Thymus (tissue), 11 donors: ENCODE data around the gene KCNJ6. TPM values are rescaled to one million over a fixed set of nuclear protein-coding genes. Genes with fewer than 3 reads are reported as not detected.
"Not testable (repeated sequence)": the region's sequence is repeated elsewhere in the genome, so short reads cannot be mapped to it uniquely, and the experiment has no call there.

ENCODE experiments used
- DNase-seq, 9 donors: peaks; one replicate each; pipeline ENCODE4 v3.0.0-alpha.2; 2013; ENCODE audit warnings: low spot score in 9 of 9, low read depth in 6 of 9, missing footprints in 1 of 9
- H3K27ac ChIP-seq, 2 donors: one replicate each; pipeline ENCODE4 v1.5.1; 2013; ENCODE audit warnings: control low read depth in 1 of 2, low read depth in 1 of 2, low read length in 1 of 2, mild to moderate bottlenecking in 1 of 2, moderate library complexity in 1 of 2
- H3K27me3 ChIP-seq, 2 donors: one replicate each; pipeline ENCODE4 v1.5.1; 2013; ENCODE audit warnings: low read length in 1 of 2; ENCODE audit not compliant: control insufficient read depth in 2 of 2, insufficient read depth in 1 of 2
- H3K36me3 ChIP-seq, 2 donors: one replicate each; pipeline ENCODE4 v1.5.1; 2013; ENCODE audit warnings: low read length in 1 of 2, mild to moderate bottlenecking in 1 of 2, moderate library complexity in 1 of 2; ENCODE audit not compliant: control insufficient read depth in 2 of 2, insufficient read depth in 2 of 2
- H3K4me1 ChIP-seq, 2 donors: one replicate each; pipeline ENCODE4 v1.5.1; 2013; ENCODE audit warnings: low read length in 2 of 2; ENCODE audit not compliant: control insufficient read depth in 2 of 2, insufficient read depth in 2 of 2
- H3K4me3 ChIP-seq, 2 donors: one replicate each; pipeline ENCODE4 v1.5.1; 2013; ENCODE audit warnings: low read length in 2 of 2, control low read depth in 1 of 2, mild to moderate bottlenecking in 1 of 2
- H3K9me3 ChIP-seq, 2 donors: one replicate each; pipeline ENCODE4 v1.5.1; 2013; ENCODE audit warnings: low read length in 1 of 2, mild to moderate bottlenecking in 1 of 2; ENCODE audit not compliant: control insufficient read depth in 2 of 2, insufficient read depth in 1 of 2
- WGBS: extraction: QIAGEN DNeasy Blood & Tissue Kit; methylation state at CpG from one replicate; pipeline ENCODE4 v1.1.7; 2013; 5-methylcytosine and 5-hydroxymethylcytosine counted together
- polyA plus RNA-seq: library from polyadenylated mRNA; stranded (reverse); fragments of 200-250 nt; gene quantifications from one replicate; pipeline ENCODE4 v1.2.3, GENCODE V29; 2013
- total RNA-seq: library from RNA; stranded (reverse); fragments of 120-200 nt; gene quantifications from one replicate; pipeline ENCODE4 v1.2.4, GENCODE V29; 2013
- donor health status: healthy.

The KCNJ6 gene
- total and polyA plus RNA-seq, 2 donors, result under 0.01 to 0.02 TPM

GRCh38 chr21:37939251-37939650 lies 23.0 kb upstream of the KCNJ6 start:
- Histone ChIP-seq H3K36me3 (no peaks in the 10 kb centered on the region), H3K4me1 (no peaks in the 10 kb centered on the region), H3K27ac (no peak overlapping the region), H3K4me3 (no peak overlapping the region), H3K9me3 (no peaks in the 10 kb centered on the region), H3K27me3 (no peaks in the 10 kb centered on the region)
- 89% methylated on average over 4 of the region's 4 CpGs for WGBS
- no peak for DNase-seq

- Histone ChIP-seq H3K9me3 (no peaks in the 10 kb centered on the region), H3K27ac (no peak overlapping the region), H3K4me3 (no peak overlapping the region), H3K4me1 (no peaks in the 10 kb centered on the region), H3K36me3 (no peaks in the 10 kb centered on the region), H3K27me3 (no peaks in the 10 kb centered on the region)
- DNase-seq, result no peak
- 95% methylated on average over 9 of the region's 9 CpGs for WGBS
Measured at GRCh38 chr21:37937668-37938067, 21.4 kb upstream of the KCNJ6 start.

- no peaks in the 10 kb centered on the region for H3K4me1 ChIP-seq
- H3K4me3 ChIP-seq, result no peak overlapping the region
- no peaks in the 10 kb centered on the region for H3K27me3 ChIP-seq
- H3K27ac ChIP-seq, result no peak overlapping the region
- H3K9me3 ChIP-seq, result no peaks in the 10 kb centered on the region
- WGBS, result 96% methylated on average over 4 of the region's 4 CpGs
- DNase-seq, result no peak
- no peaks in the 10 kb centered on the region for H3K36me3 ChIP-seq
Measured at GRCh38 chr21:37936010-37936785, 19.9 kb upstream of the KCNJ6 start.

- Histone ChIP-seq H3K4me1 (no peaks in the 10 kb centered on the region), H3K9me3 (no peaks in the 10 kb centered on the region), H3K4me3 (no peak overlapping the region), H3K36me3 (no peaks in the 10 kb centered on the region), H3K27me3 (no peaks in the 10 kb centered on the region), H3K27ac (no peak overlapping the region)
- no peak for DNase-seq
- 96% methylated on average over 2 of the region's 2 CpGs for WGBS
Measured at GRCh38 chr21:37932936-37933335, 16.7 kb upstream of the KCNJ6 start.

GRCh38 chr21:37927711-37928110 lies 11.5 kb upstream of the KCNJ6 start:
- Histone ChIP-seq H3K4me3 (no peak overlapping the region), H3K9me3 (no peaks in the 10 kb centered on the region), H3K4me1 (no peaks in the 10 kb centered on the region), H3K27me3 (no peaks in the 10 kb centered on the region), H3K36me3 (no peaks in the 10 kb centered on the region), H3K27ac (no peak overlapping the region)
- 88% methylated on average over 3 of the region's 3 CpGs for WGBS
- no peak for DNase-seq

- Histone ChIP-seq H3K36me3 (no peaks in the 10 kb centered on the region), H3K9me3 (no peaks in the 10 kb centered on the region), H3K27me3 (peaks cover 8 to 18% of the 10 kb centered on the region in 2 donors), H3K4me3 (no peak overlapping the region), H3K27ac (no peak overlapping the region), H3K4me1 (no peaks in the 10 kb centered on the region)
- WGBS, result 82% methylated on average over 3 of the region's 3 CpGs
- DNase-seq, result no peak
Measured at GRCh38 chr21:37921091-37921490, 4.8 kb upstream of the KCNJ6 start.

GRCh38 chr21:37920302-37920701 lies 4.0 kb upstream of the KCNJ6 start:
- H3K27me3 ChIP-seq, result peaks cover 16 to 26% of the 10 kb centered on the region in 2 donors
- 91% methylated on average over 8 of the region's 8 CpGs for WGBS

GRCh38 chr21:37917612-37918011 lies 1.4 kb upstream of the KCNJ6 start:
- DNase-seq, result no peak
- H3K4me1 ChIP-seq, result no peaks in the 10 kb centered on the region
- WGBS, result 89% methylated on average over 4 of the region's 4 CpGs
- H3K27me3 ChIP-seq, result peaks cover 29 to 48% of the 10 kb centered on the region in 2 donors
- no peaks in the 10 kb centered on the region for H3K9me3 ChIP-seq
- H3K4me3 ChIP-seq, result no peak overlapping the region
- no peaks in the 10 kb centered on the region for H3K36me3 ChIP-seq
- no peak overlapping the region for H3K27ac ChIP-seq

More at GRCh38 chr21:37920302-37920701, 4.0 kb upstream of the KCNJ6 start:
- not testable (repeated sequence) for DNase-seq, H3K4me1 ChIP-seq, H3K27ac ChIP-seq, H3K9me3 ChIP-seq, H3K4me3 ChIP-seq, H3K36me3 ChIP-seq

- H3K27ac ChIP-seq, result no peak overlapping the region
- H3K9me3 ChIP-seq, result no peaks in the 10 kb centered on the region
- no peaks in the 10 kb centered on the region for H3K36me3 ChIP-seq
- H3K4me3 ChIP-seq, result no peak overlapping the region
- WGBS, result 3% methylated on average over 26 of the region's 26 CpGs
- H3K27me3 ChIP-seq, result peaks cover 29 to 48% of the 10 kb centered on the region in 2 donors
- no peak for DNase-seq
- no peaks in the 10 kb centered on the region for H3K4me1 ChIP-seq
Measured at GRCh38 chr21:37915941-37916309, 332 bp downstream of the KCNJ6 start.
